ENCODE data around the gene KCNH4. TPM values are rescaled to one million over a fixed set of nuclear protein-coding genes. Genes with fewer than 3 reads are reported as not detected.

Gene KCNH4
- total RNA-seq, 1 experiment from 2014 or later, result not detected

GRCh38 chr17:42120161-42120769, 60.7 kb downstream of the KCNH4 start:
- CTCF ChIA-PET, result interaction anchor here (0.7 to 1.7 kb wide), 5 partner anchors 19 to 407 kb away, joined by 3 to 5 read pairs (median 3); partner anchors contain the start of gene NKIRAS2
- H3K36me3 ChIP-seq (ENCODE audit: control insufficient read depth in 1 of 2, insufficient read depth in 2 of 2, low read length in 2 of 2), result peaks cover 3 to 17% of the 10 kb centered on the region in 2 experiments; a peak in 3 of 4 replicates

DNA sequence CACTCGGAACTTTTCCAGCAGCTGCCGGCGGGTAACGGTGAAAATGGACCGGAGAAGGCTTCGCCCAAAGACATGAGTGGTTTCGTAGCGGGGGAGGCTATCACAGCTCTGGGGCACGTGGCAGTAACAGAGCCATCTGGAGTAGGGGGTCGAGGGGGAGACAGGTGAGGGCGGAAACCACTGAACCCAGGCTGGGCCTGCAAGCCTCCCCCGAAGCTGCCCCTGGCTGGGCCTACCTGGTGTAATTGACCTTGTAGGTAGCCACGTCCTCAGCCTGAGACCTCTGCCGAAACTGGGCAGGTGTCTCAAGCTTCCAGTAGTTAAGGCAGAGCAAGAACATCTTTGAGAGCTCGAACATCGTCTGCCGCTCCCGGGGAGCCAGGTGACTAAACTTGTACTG, 61.6 kb downstream of the KCNH4 start:
- H3K27ac ChIP-seq (ENCODE audit: low read depth, low read length), result no peak overlapping the region
- RAD21 ChIA-PET (ENCODE audit: low non-redundant PET in 1 of 2, low total read pairs in 2 of 2, uncharacterized antibody in 2 of 2, unreplicated experiment in 2 of 2), result no interaction called here
- TF ChIP-seq POLR2A (IDR thresholded peaks at IDR 0.05; ENCODE audit: borderline replicate concordance, extremely low read depth, insufficient read depth, insufficient read length) (no peak), ZFX (IDR thresholded peaks at IDR 0.05) (no peak), EZH2phosphoT487 (IDR thresholded peaks at IDR 0.05; ENCODE audit: borderline replicate concordance) (no peak)
- TF ChIP-seq, protein P1, sequence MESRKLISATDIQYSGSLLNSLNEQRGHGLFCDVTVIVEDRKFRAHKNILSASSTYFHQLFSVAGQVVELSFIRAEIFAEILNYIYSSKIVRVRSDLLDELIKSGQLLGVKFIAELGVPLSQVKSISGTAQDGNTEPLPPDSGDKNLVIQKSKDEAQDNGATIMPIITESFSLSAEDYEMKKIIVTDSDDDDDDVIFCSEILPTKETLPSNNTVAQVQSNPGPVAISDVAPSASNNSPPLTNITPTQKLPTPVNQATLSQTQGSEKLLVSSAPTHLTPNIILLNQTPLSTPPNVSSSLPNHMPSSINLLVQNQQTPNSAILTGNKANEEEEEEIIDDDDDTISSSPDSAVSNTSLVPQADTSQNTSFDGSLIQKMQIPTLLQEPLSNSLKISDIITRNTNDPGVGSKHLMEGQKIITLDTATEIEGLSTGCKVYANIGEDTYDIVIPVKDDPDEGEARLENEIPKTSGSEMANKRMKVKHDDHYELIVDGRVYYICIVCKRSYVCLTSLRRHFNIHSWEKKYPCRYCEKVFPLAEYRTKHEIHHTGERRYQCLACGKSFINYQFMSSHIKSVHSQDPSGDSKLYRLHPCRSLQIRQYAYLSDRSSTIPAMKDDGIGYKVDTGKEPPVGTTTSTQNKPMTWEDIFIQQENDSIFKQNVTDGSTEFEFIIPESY (IDR thresholded peaks at IDR 0.05; ENCODE audit: extremely low read depth, insufficient replicate concordance, low read length), result no peak
- ATAC-seq (no peak), DNase-seq (ENCODE audit: low read depth, low spot score) (no peak)
- CTCF ChIA-PET, result no interaction called here
- H3K36me3 ChIP-seq (ENCODE audit: control insufficient read depth in 1 of 2, insufficient read depth in 2 of 2, low read length in 2 of 2), result peaks cover 3 to 11% of the 10 kb centered on the region in 2 experiments; a peak in 3 of 4 replicates
- BruUV-seq (replicated peaks), result no TSS peak
- intact Hi-C loops (cut with micrococcal nuclease), result loop anchor here (5.0 kb wide), 1 partner anchor 408 kb away; no protein-coding TSS in a partner anchor
- no peak overlapping the region for H3K4me3 ChIP-seq (replicated peaks in 1 of 2; ENCODE audit: low read depth in 1 of 2, low read length in 2 of 2)
- peak overlapping the region; percentile 17; the same call in 1 of the 2 replicates for H3K9ac ChIP-seq (ENCODE audit: low read length)
- no peaks in the 10 kb centered on the region for H3K9me2 ChIP-seq (ENCODE audit: insufficient read depth)
- no peak overlapping the region for H3K4me2 ChIP-seq (ENCODE audit: low read length)
- no peak overlapping the region for H2AFZ ChIP-seq (ENCODE audit: low read depth, low read length, poor library complexity, severe bottlenecking)
- H3K4me1 ChIP-seq (ENCODE audit: control insufficient read depth in 1 of 2, insufficient read depth in 2 of 2, low read length in 2 of 2), result peaks cover 5 to 24% of the 10 kb centered on the region in 2 experiments; a peak in 3 of 4 replicates
- H3K27me3 ChIP-seq (ENCODE audit: insufficient read depth, low read length), result no peaks in the 10 kb centered on the region
- H3K9me3 ChIP-seq (ENCODE audit: control insufficient read depth in 1 of 2, insufficient read depth in 1 of 2, low read depth in 1 of 2, low read length in 2 of 2), result no peaks in the 10 kb centered on the region
- no peaks in the 10 kb centered on the region for H4K20me1 ChIP-seq (ENCODE audit: insufficient read depth)
- POLR2A ChIA-PET, result no interaction called here
- no peaks in the 10 kb centered on the region for H3K79me2 ChIP-seq (ENCODE audit: insufficient read depth, low read length)

More at GRCh38 chr17:42120161-42120769, 60.7 kb downstream of the KCNH4 start:
- Histone ChIP-seq H3K27ac (ENCODE audit: low read depth, low read length) (peak overlapping the region; percentile 33; the same call in 1 of the 2 replicates), H3K4me1 (ENCODE audit: control insufficient read depth in 1 of 2, insufficient read depth in 2 of 2, low read length in 2 of 2) (peaks cover 5 to 24% of the 10 kb centered on the region in 2 experiments; a peak in 3 of 4 replicates), H3K4me3 (replicated peaks in 1 of 2; ENCODE audit: low read depth in 1 of 2, low read length in 2 of 2) (peak overlapping the region; percentile 55 to 68), H2AFZ (ENCODE audit: low read depth, low read length, poor library complexity, severe bottlenecking) (no peak overlapping the region), H4K20me1 (ENCODE audit: insufficient read depth) (no peaks in the 10 kb centered on the region), H3K4me2 (ENCODE audit: low read length) (peak overlapping the region; percentile 94), H3K9ac (ENCODE audit: low read length) (peak overlapping the region; percentile 87), H3K9me3 (ENCODE audit: control insufficient read depth in 1 of 2, insufficient read depth in 1 of 2, low read depth in 1 of 2, low read length in 2 of 2) (no peaks in the 10 kb centered on the region), H3K27me3 (ENCODE audit: insufficient read depth, low read length) (no peaks in the 10 kb centered on the region), H3K9me2 (ENCODE audit: insufficient read depth) (no peaks in the 10 kb centered on the region), H3K79me2 (ENCODE audit: insufficient read depth, low read length) (no peaks in the 10 kb centered on the region)
- ATAC-seq (peak; percentile 3; the same call in 1 of the 2 replicates), DNase-seq (ENCODE audit: low read depth, low spot score) (no peak)
- BruUV-seq (replicated peaks), result TSS peak; percentile 57
- intact Hi-C loops (cut with micrococcal nuclease), result no loop called here
- TF ChIP-seq EZH2phosphoT487 (IDR thresholded peaks at IDR 0.05; ENCODE audit: borderline replicate concordance), result no peak
- no peak for TF ChIP-seq CBX3 (IDR thresholded peaks at IDR 0.05; ENCODE audit: low read depth)
- TF ChIP-seq POLR2AphosphoS5 (IDR thresholded peaks at IDR 0.05; ENCODE audit: low read depth, low read length), result no peak
- ChIA-PET RAD21 (ENCODE audit: low non-redundant PET in 1 of 2, low total read pairs in 2 of 2, uncharacterized antibody in 2 of 2, unreplicated experiment in 2 of 2) (interaction anchor here (0.6 to 0.7 kb wide), 3 partner anchors 8 to 383 kb away, joined by 3 to 6 read pairs (median 3); partner anchors contain the start of gene DHX58 (in 1 of the 2)), POLR2A (no interaction called here)

All from HCT116 (cell line).